Measurements from ENCODE around the gene NEDD4L. TPM values are rescaled to one million over a fixed set of nuclear protein-coding genes. Genes with fewer than 3 reads are reported as not detected.

Gene NEDD4L
- total RNA-seq, 1 donor from 2014 or later, result 162 TPM

- no peaks in the 10 kb centered on the region for H3K27me3 Mint-ChIP-seq
- H3K36me3 Mint-ChIP-seq (ENCODE audit: insufficient read depth), result peaks cover 13% of the 10 kb centered on the region
- H3K4me3 Mint-ChIP-seq (ENCODE audit: low read depth), result no peak overlapping the region
- peaks cover 46% of the 10 kb centered on the region for H3K4me1 Mint-ChIP-seq (ENCODE audit: low read depth)
- H3K9me3 Mint-ChIP-seq (ENCODE audit: low read depth), result no peaks in the 10 kb centered on the region
- peak overlapping the region; percentile 80 for H3K27ac Mint-ChIP-seq
- DNase-seq (ENCODE audit: low spot score, unreplicated experiment), result no peak
- peak; percentile 40 for TF ChIP-seq CTCF (IDR thresholded peaks at IDR 0.05; ENCODE audit: unreplicated experiment)
Measured at GRCh38 chr18:58051765-58052460, 7.9 kb downstream of the NEDD4L start.

GRCh38 chr18:58052960-58053359 is 8.9 kb downstream of the NEDD4L start:
- no peak for DNase-seq (ENCODE audit: low spot score, unreplicated experiment)
- H3K27me3 Mint-ChIP-seq, result no peaks in the 10 kb centered on the region
- peaks cover 44% of the 10 kb centered on the region for H3K4me1 Mint-ChIP-seq (ENCODE audit: low read depth)
- no peaks in the 10 kb centered on the region for H3K9me3 Mint-ChIP-seq (ENCODE audit: low read depth)
- peaks cover 15% of the 10 kb centered on the region for H3K36me3 Mint-ChIP-seq (ENCODE audit: insufficient read depth)
- TF ChIP-seq CTCF (IDR thresholded peaks at IDR 0.05; ENCODE audit: unreplicated experiment), result no peak
- H3K4me3 Mint-ChIP-seq (ENCODE audit: low read depth), result no peak overlapping the region
- no peak overlapping the region for H3K27ac Mint-ChIP-seq

GRCh38 chr18:58054041-58054781 is 10.2 kb downstream of the NEDD4L start:
- no peak for TF ChIP-seq CTCF (IDR thresholded peaks at IDR 0.05; ENCODE audit: unreplicated experiment)
- Mint-ChIP-seq H3K27me3 (no peaks in the 10 kb centered on the region), H3K4me3 (ENCODE audit: low read depth) (no peak overlapping the region), H3K4me1 (ENCODE audit: low read depth) (peaks cover 44% of the 10 kb centered on the region), H3K36me3 (ENCODE audit: insufficient read depth) (peaks cover 18% of the 10 kb centered on the region), H3K9me3 (ENCODE audit: low read depth) (no peaks in the 10 kb centered on the region), H3K27ac (peak overlapping the region; percentile 76)
- DNase-seq (ENCODE audit: low spot score, unreplicated experiment), result no peak

- Mint-ChIP-seq H3K4me3 (ENCODE audit: low read depth) (no peak overlapping the region), H3K9me3 (ENCODE audit: low read depth) (no peaks in the 10 kb centered on the region), H3K27ac (no peak overlapping the region), H3K27me3 (no peaks in the 10 kb centered on the region), H3K36me3 (ENCODE audit: insufficient read depth) (peaks cover 21% of the 10 kb centered on the region), H3K4me1 (ENCODE audit: low read depth) (peaks cover 44% of the 10 kb centered on the region)
- no peak for TF ChIP-seq CTCF (IDR thresholded peaks at IDR 0.05; ENCODE audit: unreplicated experiment)
- DNase-seq (ENCODE audit: low spot score, unreplicated experiment), result no peak
Measured at GRCh38 chr18:58055890-58056558, 12.0 kb downstream of the NEDD4L start.

GRCh38 chr18:58056852-58057251 is 12.8 kb downstream of the NEDD4L start:
- H3K36me3 Mint-ChIP-seq (ENCODE audit: insufficient read depth), result peaks cover 23% of the 10 kb centered on the region
- no peaks in the 10 kb centered on the region for H3K9me3 Mint-ChIP-seq (ENCODE audit: low read depth)
- H3K27ac Mint-ChIP-seq, result peak overlapping the region; percentile 43
- H3K4me3 Mint-ChIP-seq (ENCODE audit: low read depth), result no peak overlapping the region
- H3K27me3 Mint-ChIP-seq, result no peaks in the 10 kb centered on the region
- H3K4me1 Mint-ChIP-seq (ENCODE audit: low read depth), result peaks cover 39% of the 10 kb centered on the region
- DNase-seq (ENCODE audit: low spot score, unreplicated experiment), result no peak
- TF ChIP-seq CTCF (IDR thresholded peaks at IDR 0.05; ENCODE audit: unreplicated experiment), result no peak
